Measurements from ENCODE around the gene NBAS.
"Not testable (repeated sequence)": the region's sequence is repeated elsewhere in the genome, so short reads cannot be mapped to it uniquely, and the experiment has no call there.

The NBAS gene

GRCh38 chr2:15543053-15543452 lies 18.1 kb downstream of the NBAS start:
- H3K4me3 ChIP-seq (ENCODE audit: low read depth, low read length), result no peak overlapping the region
- TF ChIP-seq CTCF (IDR thresholded peaks at IDR 0.05; ENCODE audit: borderline replicate concordance, insufficient read depth, low read depth, low read length), result no peak

- not testable (repeated sequence) for H3K4me3 ChIP-seq (ENCODE audit: low read depth, low read length)
Observed at GRCh38 chr2:15542269-15542668, 18.9 kb downstream of the NBAS start.

GRCh38 chr2:15540523-15540922 lies 20.6 kb downstream of the NBAS start:
- H3K4me3 ChIP-seq (ENCODE audit: low read depth, low read length), result not testable (repeated sequence)

- no peak for TF ChIP-seq CTCF (IDR thresholded peaks at IDR 0.05; ENCODE audit: borderline replicate concordance, insufficient read depth, low read depth, low read length)
- H3K4me3 ChIP-seq (ENCODE audit: low read depth, low read length), result no peak overlapping the region
Observed at GRCh38 chr2:15539999-15540398, 21.1 kb downstream of the NBAS start.

GRCh38 chr2:15538792-15539191 lies 22.3 kb downstream of the NBAS start:
- TF ChIP-seq CTCF (IDR thresholded peaks at IDR 0.05; ENCODE audit: borderline replicate concordance, insufficient read depth, low read depth, low read length), result no peak
- H3K4me3 ChIP-seq (ENCODE audit: low read depth, low read length), result no peak overlapping the region

GRCh38 chr2:15533860-15534480 lies 27.2 kb downstream of the NBAS start:
- no peak overlapping the region for H3K4me3 ChIP-seq (ENCODE audit: low read depth, low read length)
- no peak for TF ChIP-seq CTCF (IDR thresholded peaks at IDR 0.05; ENCODE audit: borderline replicate concordance, insufficient read depth, low read depth, low read length)

GRCh38 chr2:15532996-15533395 lies 28.1 kb downstream of the NBAS start:
- TF ChIP-seq CTCF (IDR thresholded peaks at IDR 0.05; ENCODE audit: borderline replicate concordance, insufficient read depth, low read depth, low read length), result no peak
- H3K4me3 ChIP-seq (ENCODE audit: low read depth, low read length), result no peak overlapping the region

GRCh38 chr2:15531095-15531854 lies 29.9 kb downstream of the NBAS start:
- no peak overlapping the region for H3K4me3 ChIP-seq (ENCODE audit: low read depth, low read length)
- TF ChIP-seq CTCF (IDR thresholded peaks at IDR 0.05; ENCODE audit: borderline replicate concordance, insufficient read depth, low read depth, low read length), result no peak

Measured in GM12875 (cell line).